SK-N-SH (cell line): Measurements from ENCODE around the gene PLEKHG5. TPM values are rescaled to one million over a fixed set of nuclear protein-coding genes. Genes with fewer than 3 reads are reported as not detected.

Source experiments
- CTCF ChIA-PET: fragments of 300-600, 350-600 bp; formaldehyde crosslinking; extraction: SDS; loops from one replicate; lab custom pipeline; 2021; lab: Yijun Ruan, JAX
- POLR2A ChIA-PET: fragments of 350-600 bp; sonication (Branson Sonifier 250); formaldehyde crosslinking; extraction: SDS; loops from one replicate; lab custom pipeline; 2020; ENCODE audit warnings: antibody characterized with exemption, inconsistent platforms; lab: Yijun Ruan, JAX
- DNase-seq: peaks from one replicate; pipeline ENCODE4 v3.0.0; 2012
- H2AFZ ChIP-seq: fragments of 200-600 bp; sonication (generic); 2 replicates; pipeline ENCODE4 v1.8.1; 2016; ENCODE audit warnings: antibody characterized with exemption, mild to moderate bottlenecking, low read depth
- H3F3A ChIP-seq: fragments of 200-600 bp; sonication (generic); replicated peaks from 2 replicates; pipeline ENCODE3; 2016; ENCODE audit warnings: antibody characterized with exemption, mild to moderate bottlenecking; ENCODE audit not compliant: insufficient read depth
- H3K27ac ChIP-seq, 2 experiments: fragments of 200-500 bp in 1 of 2; fragments of 200-600 bp in 1 of 2; sonication (Bioruptor generic) in 1 of 2; sonication (generic), shearing (Covaris generic) in 1 of 2; 2 replicates each; pipeline versions ENCODE4 v1.5.1 to v1.6.1; 2014 to 2016; ENCODE audit warnings: low read depth in 2 of 2, inconsistent platforms in 1 of 2, low read length in 1 of 2, mild to moderate bottlenecking in 1 of 2, mixed read lengths in 1 of 2
- H3K27me3 ChIP-seq: fragments of 200-600 bp; sonication (generic), shearing (Covaris generic); 2 replicates; pipeline ENCODE4 v1.6.1; 2016; ENCODE audit warnings: mixed run types; ENCODE audit not compliant: insufficient read depth
- H3K36me3 ChIP-seq, 2 experiments: fragments of 200-500 bp in 1 of 2; fragments of 200-600 bp in 1 of 2; sonication (Bioruptor generic) in 1 of 2; sonication (generic) in 1 of 2; replicated peaks in 1 of 2; 2 replicates each; pipeline versions ENCODE3 to v1.5.1; 2014 to 2016; ENCODE audit warnings: low read length in 1 of 2, mild to moderate bottlenecking in 1 of 2; ENCODE audit not compliant: insufficient read depth in 2 of 2, control insufficient read depth in 1 of 2
- H3K4me1 ChIP-seq, 2 experiments: fragments of 200-500 bp in 1 of 2; fragments of 200-600 bp in 1 of 2; sonication (Bioruptor generic) in 1 of 2; sonication (generic), shearing (Covaris generic) in 1 of 2; 2 replicates each; pipeline versions ENCODE4 v1.5.1 to v1.6.1; 2014 to 2016; ENCODE audit warnings: low read depth in 1 of 2, low read length in 1 of 2, mixed run types in 1 of 2; ENCODE audit not compliant: insufficient read depth in 2 of 2, control insufficient read depth in 1 of 2
- H3K4me2 ChIP-seq: fragments of 200-600 bp; sonication (generic), shearing (Covaris generic); 2 replicates; pipeline ENCODE4 v1.6.1; 2017; ENCODE audit warnings: mixed run types
- H3K4me3 ChIP-seq, 2 experiments: fragments of 200-500 bp in 1 of 2; fragments of 200-600 bp in 1 of 2; sonication (Bioruptor generic) in 1 of 2; sonication (generic), shearing (Covaris generic) in 1 of 2; 2 replicates each; pipeline versions ENCODE4 v1.5.1 to v1.8.1; 2014 to 2016; ENCODE audit warnings: low read depth in 2 of 2, inconsistent platforms in 1 of 2, low read length in 1 of 2, mild to moderate bottlenecking in 1 of 2, mixed read lengths in 1 of 2, moderate library complexity in 1 of 2
- H3K79me2 ChIP-seq: fragments of 200-600 bp; sonication (generic); 2 replicates; pipeline ENCODE4 v1.8.1; 2017; ENCODE audit warnings: mild to moderate bottlenecking; ENCODE audit not compliant: insufficient read depth
- H3K9ac ChIP-seq: fragments of 200-600 bp; sonication (generic); 2 replicates; pipeline ENCODE4 v1.6.1; 2017; ENCODE audit warnings: mixed run types
- H3K9me2 ChIP-seq: fragments of 200-600 bp; sonication (generic); 2 replicates; pipeline ENCODE4 v1.6.1; 2017; ENCODE audit warnings: mixed run types
- H3K9me3 ChIP-seq: fragments of 200-600 bp; sonication (generic); 2 replicates; pipeline ENCODE4 v1.6.1; 2017; ENCODE audit warnings: mixed run types, mild to moderate bottlenecking, moderate library complexity
- H4K20me1 ChIP-seq: fragments of 200-600 bp; sonication (generic); 2 replicates; pipeline ENCODE4 v1.6.1; 2017; ENCODE audit warnings: mild to moderate bottlenecking, mixed run types; ENCODE audit not compliant: insufficient read depth
- EP300 ChIP-seq, 2 experiments: IDR thresholded peaks; 2 replicates each; pipeline versions ENCODE4 v1.4.0 to v1.6.1; 2012; ENCODE audit warnings: borderline replicate concordance in 1 of 2, low read depth in 1 of 2, low read length in 1 of 2
- FOSL2 ChIP-seq: IDR thresholded peaks from 2 replicates; pipeline ENCODE4 v1.4.0; 2012; ENCODE audit warnings: low read depth, mild to moderate bottlenecking, moderate library complexity, borderline replicate concordance
- FOXJ3 ChIP-seq: sonication (generic); formaldehyde crosslinking; IDR thresholded peaks from 2 replicates; pipeline ENCODE4 v1.5.1; 2020; ENCODE audit warnings: mild to moderate bottlenecking, missing genetic modification reagents
- MEF2A ChIP-seq: IDR thresholded peaks from 2 replicates; pipeline ENCODE4 v1.4.0; 2012; ENCODE audit warnings: low read depth, borderline replicate concordance
- RAD21 ChIP-seq: IDR thresholded peaks from 2 replicates; pipeline ENCODE4 v1.6.1; 2012; ENCODE audit warnings: mild to moderate bottlenecking, low read length
- SMC3 ChIP-seq: IDR thresholded peaks from 2 replicates; pipeline ENCODE4 v1.6.1; 2012; ENCODE audit warnings: low read depth, low read length, improper control_type of control experiment
- TCF12 ChIP-seq: IDR thresholded peaks from 2 replicates; pipeline ENCODE4 v1.4.0; 2012
- TEAD4 ChIP-seq: IDR thresholded peaks from 2 replicates; pipeline ENCODE4 v1.4.0; 2012; ENCODE audit warnings: mild to moderate bottlenecking, borderline replicate concordance; ENCODE audit not compliant: insufficient read depth
- USF1 ChIP-seq: IDR thresholded peaks from 2 replicates; pipeline ENCODE4 v1.4.0; 2012; ENCODE audit warnings: low read depth, borderline replicate concordance
- WGBS: methylation state at CpG from one replicate; pipeline ENCODE4 v1.1.6; 2017; ENCODE audit warnings: low lambda C conversion rate; 5-methylcytosine and 5-hydroxymethylcytosine counted together
- polyA plus RNA-seq, 3 experiments: library from polyadenylated mRNA; depleted of rRNA; stranded (reverse); fragments of >200 nt; gene quantifications; 2 replicates each; pipeline ENCODE4 v1.2.3, GENCODE V29; 2012
- TF ChIP-seq, protein P1 (sequence below): fragments of 200-600 bp; sonication (generic); IDR thresholded peaks from 2 replicates; pipeline ENCODE4 v1.6.1; 2017; ENCODE audit warnings: antibody characterized with exemption, mild to moderate bottlenecking, moderate library complexity

PLEKHG5 gene
- polyA plus RNA-seq, 1 of the 3 experiments (the other 2 are of a cell fraction) = 14.9 TPM

DNA sequence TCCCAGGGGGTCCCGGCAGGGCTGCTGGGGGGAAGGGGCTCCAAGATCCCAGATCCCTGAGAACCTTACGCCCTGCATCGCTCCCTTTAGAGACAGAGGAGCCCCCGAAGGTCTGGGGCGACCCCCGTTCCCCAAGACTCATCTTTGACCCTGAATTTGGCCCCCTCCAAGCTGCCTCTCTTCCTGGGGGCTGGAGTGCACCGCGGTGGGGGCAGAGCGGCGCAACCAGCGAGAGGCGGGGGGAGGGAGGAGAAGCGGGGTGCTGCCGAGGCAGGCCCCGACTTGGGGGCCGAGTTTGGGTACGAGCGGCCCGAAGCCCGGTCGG lies 5.4 kb upstream of the PLEKHG5 start (continued):
- TF ChIP-seq USF1 = no peak

- no peaks in the 10 kb centered on the region for H4K20me1 ChIP-seq
- 69% methylated on average over 7 of the region's 13 CpGs for WGBS
- H3K4me1 ChIP-seq = peaks cover 0 to 73% of the 10 kb centered on the region in 2 experiments; a peak in 2 of 4 replicates
- H3K9ac ChIP-seq = no peak overlapping the region; the same call in 1 of the 2 replicates
- no peak overlapping the region for H2AFZ ChIP-seq
- no peaks in the 10 kb centered on the region for H3K27me3 ChIP-seq
- no peaks in the 10 kb centered on the region for H3K9me2 ChIP-seq
- H3K9me3 ChIP-seq = no peaks in the 10 kb centered on the region
- peaks cover 7% of the 10 kb centered on the region; the same call in 1 of the 2 replicates for H3K79me2 ChIP-seq
- H3F3A ChIP-seq = peaks cover 22% of the 10 kb centered on the region
- no peaks in the 10 kb centered on the region for H3K36me3 ChIP-seq
- TF ChIP-seq TEAD4 (no peak), SMC3 (no peak)
- TF ChIP-seq, all 33 proteins: peak for 0
- peak overlapping the region; percentile 65 to 69 for H3K4me3 ChIP-seq
- CTCF ChIA-PET = interaction anchor here (1.0 to 5.8 kb wide), 5 partner anchors 10 to 58 kb away, joined by 4 to 60 read pairs (median 14); partner anchors contain the start of gene NOL9
- H3K27ac ChIP-seq = peak overlapping the region in 1 of 2 experiments; percentile 80; a peak in 2 of 4 replicates
- DNase-seq = peak; percentile 60
- H3K4me2 ChIP-seq = peak overlapping the region; percentile 95
- POLR2A ChIA-PET = no interaction called here
Observed at GRCh38 chr1:6496365-6496721, 4.9 kb upstream of the PLEKHG5 start.

GRCh38 chr1:6495540-6496364 lies 4.3 kb upstream of the PLEKHG5 start:
- 96% methylated on average over 7 of the region's 14 CpGs for WGBS
- Histone ChIP-seq H3K4me2 (peak overlapping the region; percentile 95), H3K36me3 (no peaks in the 10 kb centered on the region), H3K9ac (no peak overlapping the region), H3F3A (peaks cover 27% of the 10 kb centered on the region), H3K4me1 (peaks cover 0 to 71% of the 10 kb centered on the region in 2 experiments; a peak in 2 of 4 replicates), H3K79me2 (peaks cover 12% of the 10 kb centered on the region; the same call in 1 of the 2 replicates), H2AFZ (no peak overlapping the region), H4K20me1 (no peaks in the 10 kb centered on the region), H3K9me3 (no peaks in the 10 kb centered on the region), H3K4me3 (peak overlapping the region; percentile 65 to 69), H3K9me2 (no peaks in the 10 kb centered on the region), H3K27me3 (no peaks in the 10 kb centered on the region), H3K27ac (peak overlapping the region in 1 of 2 experiments; percentile 80; a peak in 2 of 4 replicates)
- no peak for DNase-seq
- CTCF ChIA-PET = interaction anchor here (0.9 to 5.8 kb wide), 9 partner anchors 10 to 107 kb away, joined by 3 to 60 read pairs (median 5); partner anchors contain the start of genes KLHL21, NOL9 and TAS1R1
- POLR2A ChIA-PET = interaction anchor here (1.2 to 1.5 kb wide), 2 partner anchors 9 to 16 kb away, joined by 4 to 6 read pairs; no protein-coding TSS in a partner anchor
- TF ChIP-seq FOXJ3 (CRISPR knock-in tag) = no peak
- no peak for TF ChIP-seq MEF2A
- TF ChIP-seq RAD21 = no peak
- TF ChIP-seq TCF12 = no peak
- TF ChIP-seq EP300 (IDR thresholded peaks at IDR 0.05; ENCODE audit: borderline replicate concordance in 1 of 2, low read depth in 1 of 2, low read length in 1 of 2) = no peak
- TF ChIP-seq FOSL2 = no peak
- TF ChIP-seq, protein P1, sequence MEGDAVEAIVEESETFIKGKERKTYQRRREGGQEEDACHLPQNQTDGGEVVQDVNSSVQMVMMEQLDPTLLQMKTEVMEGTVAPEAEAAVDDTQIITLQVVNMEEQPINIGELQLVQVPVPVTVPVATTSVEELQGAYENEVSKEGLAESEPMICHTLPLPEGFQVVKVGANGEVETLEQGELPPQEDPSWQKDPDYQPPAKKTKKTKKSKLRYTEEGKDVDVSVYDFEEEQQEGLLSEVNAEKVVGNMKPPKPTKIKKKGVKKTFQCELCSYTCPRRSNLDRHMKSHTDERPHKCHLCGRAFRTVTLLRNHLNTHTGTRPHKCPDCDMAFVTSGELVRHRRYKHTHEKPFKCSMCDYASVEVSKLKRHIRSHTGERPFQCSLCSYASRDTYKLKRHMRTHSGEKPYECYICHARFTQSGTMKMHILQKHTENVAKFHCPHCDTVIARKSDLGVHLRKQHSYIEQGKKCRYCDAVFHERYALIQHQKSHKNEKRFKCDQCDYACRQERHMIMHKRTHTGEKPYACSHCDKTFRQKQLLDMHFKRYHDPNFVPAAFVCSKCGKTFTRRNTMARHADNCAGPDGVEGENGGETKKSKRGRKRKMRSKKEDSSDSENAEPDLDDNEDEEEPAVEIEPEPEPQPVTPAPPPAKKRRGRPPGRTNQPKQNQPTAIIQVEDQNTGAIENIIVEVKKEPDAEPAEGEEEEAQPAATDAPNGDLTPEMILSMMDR = no peak
